ENCODE measurements around the gene MSL2.

DNA sequence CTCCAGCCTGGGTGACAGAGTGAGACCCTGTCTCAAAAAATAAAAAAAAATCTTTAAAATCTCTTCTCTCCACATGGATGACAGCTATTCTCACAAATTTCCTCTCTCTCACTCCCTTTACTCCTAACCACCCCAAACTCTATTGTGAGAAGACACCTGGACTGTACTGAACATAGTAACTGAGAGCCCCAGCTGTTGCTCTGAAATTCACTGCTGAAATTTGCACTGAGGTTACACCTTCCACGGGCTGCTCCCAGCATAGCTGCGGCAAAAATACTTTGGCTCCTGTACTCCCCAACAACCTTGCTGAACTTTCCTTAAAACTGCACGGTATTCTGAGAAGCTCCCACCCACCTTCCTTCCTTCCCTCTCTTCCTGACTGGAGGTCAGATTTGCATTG is 49.6 kb upstream of the MSL2 start:
- no peak for TF ChIP-seq EZH2 (IDR thresholded peaks at IDR 0.05)
- no peak for TF ChIP-seq POLR2AphosphoS5 (IDR thresholded peaks at IDR 0.05; ENCODE audit: borderline replicate concordance, low read depth, low read length)
